Ishikawa (cell line): Measurements from ENCODE around the gene OSBPL1A.

Experiments
- CREB1 ChIP-seq: IDR thresholded peaks from 2 replicates; pipeline ENCODE4 v1.6.1; 2012; ENCODE audit warnings: low read depth
- EP300 ChIP-seq: IDR thresholded peaks from 2 replicates; pipeline ENCODE4 v1.6.1; 2012; ENCODE audit warnings: borderline replicate concordance
- RAD21 ChIP-seq: IDR thresholded peaks from 2 replicates; pipeline ENCODE4 v1.6.1; 2012; ENCODE audit warnings: low read depth
- TAF1 ChIP-seq: IDR thresholded peaks from 2 replicates; pipeline ENCODE4 v1.6.1; 2012; ENCODE audit warnings: low read depth, mild to moderate bottlenecking
- TCF12 ChIP-seq: IDR thresholded peaks from 2 replicates; pipeline ENCODE4 v1.6.1; 2012; ENCODE audit warnings: low read depth
- TEAD4 ChIP-seq: IDR thresholded peaks from 2 replicates; pipeline ENCODE4 v1.6.1; 2012
- ZBTB7A ChIP-seq: IDR thresholded peaks from 2 replicates; pipeline ENCODE4 v1.6.1; 2012; ENCODE audit warnings: low read depth
- TF ChIP-seq, protein P1 (sequence below): IDR thresholded peaks from 2 replicates; pipeline ENCODE4 v1.6.1; 2012; ENCODE audit warnings: low read depth, mild to moderate bottlenecking

DNA sequence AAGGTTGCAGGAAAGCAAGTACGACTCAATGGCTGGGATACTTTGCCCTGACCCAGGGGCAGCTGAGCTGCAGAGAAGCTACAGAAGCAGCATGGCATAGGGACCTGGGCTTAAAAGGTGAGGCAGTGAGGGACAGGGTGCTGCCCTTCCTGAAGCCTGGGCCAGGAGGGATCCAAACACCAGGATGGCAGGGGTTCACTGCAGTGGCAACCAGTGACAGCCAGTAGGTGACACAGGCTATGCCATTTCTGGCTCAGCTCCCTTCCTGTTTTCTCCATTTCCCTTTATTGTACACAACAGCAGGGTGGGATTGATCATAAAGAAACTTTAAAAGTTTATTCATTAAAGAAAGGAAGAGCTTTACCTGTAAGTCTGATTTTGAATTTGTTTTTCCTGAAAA is 209.9 kb downstream of the OSBPL1A start:
- TF ChIP-seq RAD21 (no peak), EP300 (no peak), TCF12 (no peak), TAF1 (no peak), CREB1 (no peak), ZBTB7A (no peak), TEAD4 (no peak)
- TF ChIP-seq, protein P1, sequence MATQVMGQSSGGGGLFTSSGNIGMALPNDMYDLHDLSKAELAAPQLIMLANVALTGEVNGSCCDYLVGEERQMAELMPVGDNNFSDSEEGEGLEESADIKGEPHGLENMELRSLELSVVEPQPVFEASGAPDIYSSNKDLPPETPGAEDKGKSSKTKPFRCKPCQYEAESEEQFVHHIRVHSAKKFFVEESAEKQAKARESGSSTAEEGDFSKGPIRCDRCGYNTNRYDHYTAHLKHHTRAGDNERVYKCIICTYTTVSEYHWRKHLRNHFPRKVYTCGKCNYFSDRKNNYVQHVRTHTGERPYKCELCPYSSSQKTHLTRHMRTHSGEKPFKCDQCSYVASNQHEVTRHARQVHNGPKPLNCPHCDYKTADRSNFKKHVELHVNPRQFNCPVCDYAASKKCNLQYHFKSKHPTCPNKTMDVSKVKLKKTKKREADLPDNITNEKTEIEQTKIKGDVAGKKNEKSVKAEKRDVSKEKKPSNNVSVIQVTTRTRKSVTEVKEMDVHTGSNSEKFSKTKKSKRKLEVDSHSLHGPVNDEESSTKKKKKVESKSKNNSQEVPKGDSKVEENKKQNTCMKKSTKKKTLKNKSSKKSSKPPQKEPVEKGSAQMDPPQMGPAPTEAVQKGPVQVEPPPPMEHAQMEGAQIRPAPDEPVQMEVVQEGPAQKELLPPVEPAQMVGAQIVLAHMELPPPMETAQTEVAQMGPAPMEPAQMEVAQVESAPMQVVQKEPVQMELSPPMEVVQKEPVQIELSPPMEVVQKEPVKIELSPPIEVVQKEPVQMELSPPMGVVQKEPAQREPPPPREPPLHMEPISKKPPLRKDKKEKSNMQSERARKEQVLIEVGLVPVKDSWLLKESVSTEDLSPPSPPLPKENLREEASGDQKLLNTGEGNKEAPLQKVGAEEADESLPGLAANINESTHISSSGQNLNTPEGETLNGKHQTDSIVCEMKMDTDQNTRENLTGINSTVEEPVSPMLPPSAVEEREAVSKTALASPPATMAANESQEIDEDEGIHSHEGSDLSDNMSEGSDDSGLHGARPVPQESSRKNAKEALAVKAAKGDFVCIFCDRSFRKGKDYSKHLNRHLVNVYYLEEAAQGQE, result no peak
